SK-N-SH treated with all-trans-retinoic acid at 6 μM for 48 hours (cell line): ENCODE measurements around the gene ZNF331.

ENCODE experiments used
- BACH2 ChIP-seq: fragments of 250-450 bp; sonication (Bioruptor Pico); IDR thresholded peaks from 2 replicates; pipeline ENCODE4 v1.9.0; 2021; ENCODE audit warnings: mild to moderate bottlenecking, borderline replicate concordance
- PPARA ChIP-seq: fragments of 250-450 bp; sonication (Bioruptor Pico); IDR thresholded peaks from 2 replicates; pipeline ENCODE4 v1.5.0; 2020; ENCODE audit warnings: mild to moderate bottlenecking, borderline replicate concordance
- RARB ChIP-seq: fragments of 250-450 bp; sonication (Bioruptor Pico); IDR thresholded peaks from 2 replicates; pipeline ENCODE4 v1.8.0; 2021; ENCODE audit warnings: mild to moderate bottlenecking, moderate library complexity
- ZFP30 ChIP-seq: fragments of 450-650 bp; formaldehyde crosslinking; IDR thresholded peaks from 2 replicates; pipeline ENCODE4 v1.5.0; 2022; ENCODE audit warnings: mild to moderate bottlenecking, moderate library complexity
- TF ChIP-seq, protein P1 (sequence below): fragments of 250-450 bp; sonication (Bioruptor Pico); IDR thresholded peaks from 2 replicates; pipeline ENCODE4 v1.8.0; 2020; ENCODE audit warnings: mild to moderate bottlenecking, moderate library complexity, borderline replicate concordance
- TF ChIP-seq, protein P2 (sequence below): fragments of 250-450 bp; sonication (Bioruptor Pico); IDR thresholded peaks from 2 replicates; pipeline ENCODE4 v1.5.0; 2020; ENCODE audit warnings: mild to moderate bottlenecking, moderate library complexity
- TF ChIP-seq, protein P3 (sequence below): fragments of 250-450 bp; sonication (Bioruptor Pico); IDR thresholded peaks from 2 replicates; pipeline ENCODE4 v1.5.1; 2020; ENCODE audit warnings: low read depth, mild to moderate bottlenecking, moderate library complexity
- TF ChIP-seq, protein P4 (sequence below): fragments of 250-450 bp; sonication (Bioruptor Pico); IDR thresholded peaks from 2 replicates; pipeline ENCODE4 v1.8.0; 2021; ENCODE audit warnings: low read depth, mild to moderate bottlenecking, moderate library complexity, borderline replicate concordance

DNA sequence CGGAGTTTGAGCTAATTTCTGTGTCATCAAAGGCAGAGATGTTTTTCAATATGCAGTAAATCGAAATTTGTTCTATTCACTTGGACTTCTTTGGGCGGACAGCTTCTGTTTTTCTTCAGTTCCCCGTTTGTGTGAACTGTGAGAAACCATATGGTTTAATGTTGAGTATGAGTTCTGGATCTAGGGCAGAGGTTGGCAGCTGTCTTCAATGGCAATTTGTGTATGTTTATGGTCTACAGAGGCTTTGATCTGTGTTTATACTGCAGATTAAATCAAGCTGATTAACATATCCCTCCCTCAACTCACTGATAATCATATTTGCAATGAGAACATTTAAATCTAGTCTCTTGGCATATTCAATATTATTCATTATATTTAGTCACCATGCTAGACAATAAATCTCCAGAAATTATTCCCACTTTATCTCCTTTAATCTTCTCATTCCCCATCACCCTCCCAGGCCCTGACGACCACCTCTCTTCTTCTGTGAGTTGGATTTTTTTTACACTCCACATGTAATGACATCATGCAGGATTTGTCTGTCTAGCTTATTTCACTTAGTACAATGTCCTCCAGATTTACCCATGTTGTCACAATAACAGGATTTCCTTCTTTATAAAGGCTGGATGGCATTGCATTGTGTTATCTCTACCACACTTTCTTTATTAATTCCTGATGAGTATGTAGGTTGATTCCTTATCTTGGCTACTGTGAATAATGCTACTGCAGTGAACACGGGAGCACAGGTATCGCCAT lies 9.0 kb downstream of the ZNF331 start:
- TF ChIP-seq, protein P1, sequence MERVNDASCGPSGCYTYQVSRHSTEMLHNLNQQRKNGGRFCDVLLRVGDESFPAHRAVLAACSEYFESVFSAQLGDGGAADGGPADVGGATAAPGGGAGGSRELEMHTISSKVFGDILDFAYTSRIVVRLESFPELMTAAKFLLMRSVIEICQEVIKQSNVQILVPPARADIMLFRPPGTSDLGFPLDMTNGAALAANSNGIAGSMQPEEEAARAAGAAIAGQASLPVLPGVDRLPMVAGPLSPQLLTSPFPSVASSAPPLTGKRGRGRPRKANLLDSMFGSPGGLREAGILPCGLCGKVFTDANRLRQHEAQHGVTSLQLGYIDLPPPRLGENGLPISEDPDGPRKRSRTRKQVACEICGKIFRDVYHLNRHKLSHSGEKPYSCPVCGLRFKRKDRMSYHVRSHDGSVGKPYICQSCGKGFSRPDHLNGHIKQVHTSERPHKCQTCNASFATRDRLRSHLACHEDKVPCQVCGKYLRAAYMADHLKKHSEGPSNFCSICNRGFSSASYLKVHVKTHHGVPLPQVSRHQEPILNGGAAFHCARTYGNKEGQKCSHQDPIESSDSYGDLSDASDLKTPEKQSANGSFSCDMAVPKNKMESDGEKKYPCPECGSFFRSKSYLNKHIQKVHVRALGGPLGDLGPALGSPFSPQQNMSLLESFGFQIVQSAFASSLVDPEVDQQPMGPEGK (CRISPR knock-in tag): no peak
- TF ChIP-seq, protein P2, sequence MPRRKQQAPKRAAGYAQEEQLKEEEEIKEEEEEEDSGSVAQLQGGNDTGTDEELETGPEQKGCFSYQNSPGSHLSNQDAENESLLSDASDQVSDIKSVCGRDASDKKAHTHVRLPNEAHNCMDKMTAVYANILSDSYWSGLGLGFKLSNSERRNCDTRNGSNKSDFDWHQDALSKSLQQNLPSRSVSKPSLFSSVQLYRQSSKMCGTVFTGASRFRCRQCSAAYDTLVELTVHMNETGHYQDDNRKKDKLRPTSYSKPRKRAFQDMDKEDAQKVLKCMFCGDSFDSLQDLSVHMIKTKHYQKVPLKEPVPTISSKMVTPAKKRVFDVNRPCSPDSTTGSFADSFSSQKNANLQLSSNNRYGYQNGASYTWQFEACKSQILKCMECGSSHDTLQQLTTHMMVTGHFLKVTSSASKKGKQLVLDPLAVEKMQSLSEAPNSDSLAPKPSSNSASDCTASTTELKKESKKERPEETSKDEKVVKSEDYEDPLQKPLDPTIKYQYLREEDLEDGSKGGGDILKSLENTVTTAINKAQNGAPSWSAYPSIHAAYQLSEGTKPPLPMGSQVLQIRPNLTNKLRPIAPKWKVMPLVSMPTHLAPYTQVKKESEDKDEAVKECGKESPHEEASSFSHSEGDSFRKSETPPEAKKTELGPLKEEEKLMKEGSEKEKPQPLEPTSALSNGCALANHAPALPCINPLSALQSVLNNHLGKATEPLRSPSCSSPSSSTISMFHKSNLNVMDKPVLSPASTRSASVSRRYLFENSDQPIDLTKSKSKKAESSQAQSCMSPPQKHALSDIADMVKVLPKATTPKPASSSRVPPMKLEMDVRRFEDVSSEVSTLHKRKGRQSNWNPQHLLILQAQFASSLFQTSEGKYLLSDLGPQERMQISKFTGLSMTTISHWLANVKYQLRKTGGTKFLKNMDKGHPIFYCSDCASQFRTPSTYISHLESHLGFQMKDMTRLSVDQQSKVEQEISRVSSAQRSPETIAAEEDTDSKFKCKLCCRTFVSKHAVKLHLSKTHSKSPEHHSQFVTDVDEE: no peak
- TF ChIP-seq PPARA (no peak), RARB (CRISPR knock-in tag) (no peak), ZFP30 (no peak), BACH2 (CRISPR knock-in tag) (no peak)
- TF ChIP-seq, protein P3, sequence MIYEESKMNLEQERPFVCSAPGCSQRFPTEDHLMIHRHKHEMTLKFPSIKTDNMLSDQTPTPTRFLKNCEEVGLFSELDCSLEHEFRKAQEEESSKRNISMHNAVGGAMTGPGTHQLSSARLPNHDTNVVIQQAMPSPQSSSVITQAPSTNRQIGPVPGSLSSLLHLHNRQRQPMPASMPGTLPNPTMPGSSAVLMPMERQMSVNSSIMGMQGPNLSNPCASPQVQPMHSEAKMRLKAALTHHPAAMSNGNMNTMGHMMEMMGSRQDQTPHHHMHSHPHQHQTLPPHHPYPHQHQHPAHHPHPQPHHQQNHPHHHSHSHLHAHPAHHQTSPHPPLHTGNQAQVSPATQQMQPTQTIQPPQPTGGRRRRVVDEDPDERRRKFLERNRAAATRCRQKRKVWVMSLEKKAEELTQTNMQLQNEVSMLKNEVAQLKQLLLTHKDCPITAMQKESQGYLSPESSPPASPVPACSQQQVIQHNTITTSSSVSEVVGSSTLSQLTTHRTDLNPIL (CRISPR knock-in tag): no peak
- TF ChIP-seq, protein P4, sequence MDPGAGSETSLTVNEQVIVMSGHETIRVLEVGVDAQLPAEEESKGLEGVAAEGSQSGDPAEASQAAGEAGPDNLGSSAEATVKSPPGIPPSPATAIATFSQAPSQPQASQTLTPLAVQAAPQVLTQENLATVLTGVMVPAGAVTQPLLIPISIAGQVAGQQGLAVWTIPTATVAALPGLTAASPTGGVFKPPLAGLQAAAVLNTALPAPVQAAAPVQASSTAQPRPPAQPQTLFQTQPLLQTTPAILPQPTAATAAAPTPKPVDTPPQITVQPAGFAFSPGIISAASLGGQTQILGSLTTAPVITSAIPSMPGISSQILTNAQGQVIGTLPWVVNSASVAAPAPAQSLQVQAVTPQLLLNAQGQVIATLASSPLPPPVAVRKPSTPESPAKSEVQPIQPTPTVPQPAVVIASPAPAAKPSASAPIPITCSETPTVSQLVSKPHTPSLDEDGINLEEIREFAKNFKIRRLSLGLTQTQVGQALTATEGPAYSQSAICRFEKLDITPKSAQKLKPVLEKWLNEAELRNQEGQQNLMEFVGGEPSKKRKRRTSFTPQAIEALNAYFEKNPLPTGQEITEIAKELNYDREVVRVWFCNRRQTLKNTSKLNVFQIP (CRISPR knock-in tag): no peak
